NCI-H524 treated with DMSO at 0.1 percent for 48 hours (cell line): ENCODE data around the gene CYP46A1.

ENCODE experiments used
- DNase-seq: peaks from one replicate; lab custom pipeline; 2025; lab: John Stamatoyannopoulos, UW

The CYP46A1 gene

GRCh38 chr14:99673305-99674063 is 10.6 kb upstream of the CYP46A1 start:
- no peak for DNase-seq

DNA sequence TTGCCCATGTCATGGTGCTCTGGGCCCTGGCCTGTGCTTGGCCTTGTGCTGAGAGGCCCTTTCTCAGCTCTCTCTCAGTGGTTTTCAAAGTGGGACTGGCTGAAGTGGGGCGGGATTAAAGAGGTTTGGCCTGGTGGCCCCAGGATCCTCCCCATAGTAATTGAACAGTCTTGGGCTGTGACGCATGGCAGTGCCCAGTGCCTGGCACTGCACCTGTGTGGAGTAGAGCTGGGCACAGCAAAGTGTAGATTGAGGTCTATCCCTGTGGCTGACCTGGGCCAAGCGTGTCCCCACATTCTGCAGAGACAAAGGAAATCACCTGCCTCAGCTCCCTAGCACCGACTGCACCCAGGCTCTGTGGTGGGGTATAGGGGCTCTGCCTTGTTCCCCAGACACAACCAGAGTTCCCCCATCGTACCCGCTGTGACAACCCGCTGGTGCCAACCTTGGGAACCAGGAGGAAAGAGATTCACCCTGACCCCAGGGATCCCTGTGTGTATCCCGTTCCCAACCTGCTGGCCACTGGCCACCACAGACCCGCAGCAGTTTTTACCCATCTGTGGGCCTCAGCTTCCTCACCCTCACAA is 9.9 kb upstream of the CYP46A1 start:
- DNase-seq, result no peak

DNA sequence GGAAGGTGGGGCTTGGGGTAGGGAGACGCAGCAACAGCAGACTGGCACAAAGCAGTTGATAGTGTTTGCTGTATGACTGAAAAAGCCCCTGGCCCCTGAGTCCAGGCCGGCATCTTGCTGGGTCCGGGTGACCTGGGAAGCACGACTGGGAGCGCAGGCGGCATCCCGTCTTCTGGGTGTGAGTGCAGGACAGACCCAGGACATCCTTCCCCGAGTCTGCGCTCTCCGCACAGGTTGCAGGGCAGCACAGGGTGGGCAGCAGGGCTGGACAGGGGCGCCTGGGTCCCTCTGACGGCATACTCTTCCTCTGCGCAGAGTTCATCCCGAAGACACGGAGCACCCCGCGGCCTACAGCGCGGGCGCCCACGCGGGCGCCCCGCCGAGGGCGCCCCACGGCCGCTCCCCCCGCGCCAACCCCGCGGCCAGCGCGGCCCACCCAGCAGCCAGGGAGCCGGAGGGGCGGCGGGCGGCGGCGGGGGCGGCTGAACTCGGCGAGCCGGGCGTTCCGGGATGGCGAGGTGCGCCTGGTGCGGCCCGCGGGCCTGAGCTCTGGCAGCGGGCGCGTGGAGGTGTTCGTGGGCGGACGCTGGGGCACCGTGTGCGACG is 9.2 kb upstream of the CYP46A1 start:
- no peak for DNase-seq

DNA sequence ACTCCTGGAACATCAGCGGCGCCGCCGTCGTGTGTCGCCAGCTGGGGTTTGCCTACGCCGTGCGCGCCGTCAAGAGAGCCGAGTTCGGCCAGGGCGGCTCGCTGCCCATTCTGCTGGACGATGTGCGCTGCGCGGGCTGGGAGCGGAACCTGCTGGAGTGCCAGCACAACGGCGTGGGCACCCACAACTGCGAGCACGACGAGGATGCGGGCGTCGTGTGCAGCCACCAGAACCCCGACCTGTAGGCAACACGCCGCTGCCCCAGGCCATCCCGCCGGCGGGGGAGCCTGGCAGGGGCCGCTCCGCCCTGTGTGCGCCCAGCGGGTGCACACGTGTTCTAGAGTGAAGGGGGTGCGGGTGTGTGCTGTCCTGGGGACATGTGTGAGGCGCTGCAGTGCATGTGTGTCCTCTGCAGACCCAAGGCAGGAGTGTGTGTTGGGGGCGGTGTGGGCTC is 8.7 kb upstream of the CYP46A1 start:
- no peak for DNase-seq

GRCh38 chr14:99675951-99676350 is 8.1 kb upstream of the CYP46A1 start:
- DNase-seq, result no peak

- DNase-seq, result no peak
Measured at GRCh38 chr14:99676657-99677056, 7.4 kb upstream of the CYP46A1 start.

DNA sequence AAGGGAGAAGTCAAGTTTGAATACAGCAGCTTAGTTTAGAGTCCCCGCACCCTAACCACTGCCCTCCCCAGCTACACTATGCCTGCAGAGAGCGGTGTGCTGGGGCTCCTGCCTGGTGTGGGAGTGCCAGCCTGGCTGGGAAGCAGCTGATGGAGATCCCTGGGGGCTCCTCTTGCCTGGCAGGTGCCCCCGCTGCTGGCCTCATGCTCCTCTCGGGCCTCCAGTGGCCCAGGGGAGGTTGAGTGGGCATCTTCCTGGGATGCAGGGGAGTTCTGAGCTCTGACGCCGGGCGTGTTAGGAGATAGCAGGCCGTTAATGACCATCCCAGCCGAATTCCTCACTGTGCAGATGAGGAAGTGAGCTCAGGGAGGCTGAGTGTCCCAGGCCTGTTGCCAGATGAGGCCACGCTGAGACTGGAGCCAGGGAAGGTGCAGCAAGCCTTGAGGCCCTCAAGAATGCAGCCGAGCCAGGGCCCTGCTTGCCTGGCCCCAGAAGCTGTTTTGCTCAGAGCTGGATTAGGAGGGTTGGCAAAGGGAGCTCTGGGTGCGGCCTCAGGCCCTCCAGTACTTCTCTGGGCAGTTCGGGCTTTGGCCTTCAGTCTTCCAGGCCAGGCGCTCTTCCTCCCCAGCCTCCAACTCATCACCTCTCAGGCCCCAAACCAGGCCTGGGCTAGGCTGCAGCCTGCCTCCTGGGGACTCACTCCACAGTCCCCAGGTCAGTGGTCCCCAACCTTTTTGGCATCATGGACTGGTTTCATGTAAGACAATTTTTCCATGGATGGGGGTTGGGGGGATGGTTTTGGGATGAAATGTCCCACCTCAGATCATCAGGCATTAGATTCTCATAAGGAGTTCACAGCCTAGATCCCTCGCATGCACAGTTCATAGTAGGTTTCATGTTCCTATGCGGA is 6.6 kb upstream of the CYP46A1 start:
- DNase-seq, result no peak

- no peak for DNase-seq
Measured at GRCh38 chr14:99678198-99678597, 5.9 kb upstream of the CYP46A1 start.

- no peak for DNase-seq
Measured at GRCh38 chr14:99679111-99679510, 5.0 kb upstream of the CYP46A1 start.

DNA sequence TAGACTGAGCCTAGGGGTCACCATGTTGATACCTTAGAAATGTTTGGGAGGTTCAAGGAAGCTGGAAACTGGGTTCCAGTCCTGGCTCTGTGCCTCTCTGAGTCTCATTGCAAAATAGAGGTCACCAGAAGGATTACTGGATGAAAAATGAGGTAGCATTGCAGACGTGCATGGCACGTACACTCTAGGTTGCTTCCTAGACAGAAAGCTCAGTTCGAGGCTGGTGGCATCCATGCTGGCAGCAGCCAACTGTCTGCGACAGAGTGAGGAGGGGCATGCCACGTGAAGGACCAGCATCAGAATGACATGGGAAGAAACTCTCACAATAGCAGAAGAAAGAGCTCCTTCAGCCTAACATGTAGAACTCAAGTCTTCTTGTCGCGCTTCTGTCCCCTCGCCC is 4.6 kb upstream of the CYP46A1 start:
- no peak for DNase-seq

DNA sequence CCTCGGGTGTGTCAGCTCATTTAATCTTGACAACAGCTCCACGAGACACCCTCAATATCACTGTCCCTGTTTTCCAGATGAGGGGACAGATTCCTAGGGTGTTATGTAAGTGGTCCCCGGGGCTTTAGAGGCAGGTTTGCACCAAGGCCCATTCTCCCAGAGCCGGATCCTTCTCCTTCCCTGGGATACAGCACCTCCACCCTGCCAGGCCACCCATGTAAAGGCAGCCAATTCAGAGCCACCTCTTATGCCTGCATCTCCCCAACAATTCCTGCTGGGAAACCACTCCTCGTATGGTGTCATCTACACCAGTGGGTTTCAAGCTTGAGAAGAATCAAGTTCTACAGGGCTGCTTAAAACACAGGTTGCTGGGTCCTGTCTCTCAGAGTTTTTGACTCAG is 4.1 kb upstream of the CYP46A1 start:
- DNase-seq, result no peak

DNA sequence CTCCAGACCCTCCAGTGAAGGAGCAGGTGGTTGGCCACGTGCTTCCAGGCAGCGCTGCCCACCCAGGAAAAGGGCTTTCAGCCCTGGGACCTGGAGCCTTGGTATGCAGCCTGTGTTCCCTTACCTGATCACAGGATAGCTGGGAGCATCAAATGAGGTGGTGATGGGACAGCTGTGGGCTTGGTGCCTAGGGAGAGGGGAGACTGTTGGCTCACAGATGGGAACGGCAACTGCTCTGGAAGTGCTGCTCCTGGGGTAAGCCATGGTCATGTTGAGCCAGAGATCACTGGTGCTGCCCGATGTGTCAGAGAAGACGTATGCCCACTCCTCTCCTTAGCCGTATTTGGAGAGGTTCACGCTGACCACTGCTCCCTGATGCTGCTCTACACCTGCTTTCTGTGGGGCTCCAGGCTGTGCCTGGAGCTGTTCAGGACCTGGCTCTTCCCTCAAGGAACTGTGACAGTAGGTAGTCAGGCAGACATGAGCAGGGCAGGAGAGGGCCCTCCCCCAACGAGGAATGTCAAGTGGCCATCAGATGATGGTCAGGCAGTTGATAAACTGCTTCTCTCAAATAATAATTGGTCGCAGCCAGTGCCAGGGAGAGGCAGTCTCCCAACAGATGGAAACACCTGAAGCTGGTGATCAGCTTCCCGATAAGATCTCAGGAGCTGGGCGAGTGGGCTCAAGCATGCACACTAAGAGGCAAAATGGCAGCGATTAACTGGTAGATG is 2.8 kb upstream of the CYP46A1 start:
- DNase-seq, result no peak

DNA sequence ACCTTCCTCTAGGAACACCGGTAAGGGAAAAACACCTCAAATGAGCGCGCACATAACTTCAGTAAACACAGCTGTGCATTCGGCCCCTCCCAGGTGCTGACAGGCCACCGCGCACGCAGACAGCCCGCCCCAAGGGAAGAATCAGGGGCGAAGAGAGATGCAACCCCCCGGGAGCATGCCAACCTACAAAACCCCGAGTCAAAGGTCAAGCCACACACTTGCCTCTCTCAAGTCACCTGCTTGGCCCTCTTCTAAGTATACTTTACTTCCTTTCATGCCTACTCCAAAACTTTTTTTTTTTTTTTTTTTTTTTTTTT is 2.3 kb upstream of the CYP46A1 start:
- DNase-seq, result no peak

GRCh38 chr14:99682809-99683618 is 1.1 kb upstream of the CYP46A1 start:
- no peak for DNase-seq

DNA sequence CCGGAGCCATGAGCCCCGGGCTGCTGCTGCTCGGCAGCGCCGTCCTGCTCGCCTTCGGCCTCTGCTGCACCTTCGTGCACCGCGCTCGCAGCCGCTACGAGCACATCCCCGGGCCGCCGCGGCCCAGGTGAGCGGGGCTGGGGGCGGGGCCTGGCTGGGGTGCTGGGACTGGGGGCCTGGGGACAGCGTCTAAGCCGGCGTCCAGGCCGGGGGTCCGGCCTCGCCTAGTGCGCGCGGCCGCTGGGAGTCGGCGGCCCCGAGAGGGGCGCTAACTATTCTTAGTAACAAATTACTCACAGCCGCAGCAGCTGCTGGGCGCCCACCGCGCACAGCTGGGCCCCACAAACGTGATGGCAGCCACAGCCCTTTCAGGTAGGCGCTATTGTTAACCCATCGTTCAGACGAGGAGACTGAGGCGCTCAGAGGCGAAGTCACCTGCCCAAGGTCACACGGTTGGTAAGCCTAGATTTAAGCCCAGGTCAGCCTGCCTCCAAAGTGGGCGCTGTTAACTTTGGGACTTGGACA is 374 bp downstream of the CYP46A1 start:
- DNase-seq, result no peak

- DNase-seq, result no peak
Measured at GRCh38 chr14:99685151-99685591, 1.1 kb downstream of the CYP46A1 start.

- DNase-seq, result no peak
Measured at GRCh38 chr14:99685596-99685995, 1.5 kb downstream of the CYP46A1 start.

DNA sequence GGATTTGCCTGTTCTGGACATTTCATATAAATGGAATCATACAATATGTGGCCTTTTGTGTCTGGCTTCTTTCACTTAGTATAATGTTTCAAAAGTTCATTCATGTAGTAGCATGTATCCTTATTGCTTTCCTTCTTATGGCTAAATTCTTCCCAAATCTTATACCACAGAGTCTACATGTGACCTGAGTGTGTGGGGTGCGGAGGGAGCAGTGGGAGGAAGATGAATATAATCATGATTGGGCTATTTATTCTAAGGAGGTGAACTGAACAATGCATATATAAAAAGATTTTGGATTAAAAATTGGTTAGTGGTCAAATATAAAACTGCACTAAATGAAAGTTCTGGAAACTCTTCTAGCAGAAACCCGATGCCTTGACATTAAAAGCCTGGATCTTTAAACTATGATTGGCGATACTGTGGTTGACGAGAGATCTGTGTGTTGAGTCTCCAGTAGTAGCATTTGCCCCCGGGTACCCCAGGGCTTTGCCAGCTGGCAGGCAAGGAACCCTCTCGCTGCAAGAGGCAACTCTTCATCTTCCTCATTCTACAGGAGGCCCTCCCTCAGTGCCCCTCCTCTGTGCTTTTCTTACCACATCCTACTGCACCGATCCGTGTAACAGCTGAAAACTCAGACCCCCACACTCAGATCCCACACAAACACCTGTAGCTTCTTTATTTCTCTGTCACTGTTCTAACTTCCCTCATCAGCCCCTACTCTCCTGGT is 2.6 kb downstream of the CYP46A1 start:
- DNase-seq, result no peak

- DNase-seq, result no peak
Measured at GRCh38 chr14:99687284-99688209, 3.4 kb downstream of the CYP46A1 start.
